Measurements from ENCODE around the gene DIDO1.

- no peak for TF ChIP-seq CTCF (IDR thresholded peaks at IDR 0.05)
- no peak for TF ChIP-seq POLR2A (IDR thresholded peaks at IDR 0.05)
Measured at GRCh38 chr20:62855120-62855519, 71.2 kb downstream of the DIDO1 start.
